ENCODE measurements around the gene RGS7. TPM values are rescaled to one million over a fixed set of nuclear protein-coding genes. Genes with fewer than 3 reads are reported as not detected.
"Not testable (repeated sequence)": the region's sequence is repeated elsewhere in the genome, so short reads cannot be mapped to it uniquely, and the experiment has no call there.

The RGS7 gene
- polyA plus RNA-seq, 1 donor (not counting 4 experiments of a cell fraction or from before 2014, with no cell fraction given) = not detected

DNA sequence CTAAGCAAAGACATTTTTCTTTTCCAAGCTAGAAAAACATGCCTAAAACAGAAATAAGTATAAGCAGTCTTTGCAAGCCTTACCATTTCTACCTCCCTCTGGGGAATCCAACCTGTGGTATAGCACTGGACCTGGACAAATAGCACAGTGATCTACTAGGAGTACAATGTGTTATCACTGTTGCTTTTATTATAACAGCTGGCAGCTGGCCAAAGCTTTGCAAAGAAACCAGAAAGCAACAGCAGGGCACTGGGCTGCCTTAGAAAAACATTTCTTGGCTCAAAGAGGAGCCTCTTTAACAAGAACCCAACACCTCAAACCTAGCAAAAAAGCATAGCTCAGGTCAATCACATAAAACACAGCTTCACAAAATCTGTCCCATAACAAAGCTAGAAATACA lies 450.5 kb downstream of the RGS7 start:
- H3K36me3 ChIP-seq (ENCODE audit: control insufficient read depth in 2 of 2, extremely low read depth in 1 of 2, insufficient read depth in 2 of 2, low read length in 2 of 2) = no peaks in the 10 kb centered on the region
- no peaks in the 10 kb centered on the region for H3K79me2 ChIP-seq (ENCODE audit: control insufficient read depth, insufficient read depth, low read length)
- no peak overlapping the region for H3K4me2 ChIP-seq (ENCODE audit: control insufficient read depth, extremely low read depth, insufficient read depth, low read depth, low read length)
- no peaks in the 10 kb centered on the region for H4K20me1 ChIP-seq (ENCODE audit: control insufficient read depth, extremely low read depth, insufficient read depth, low read length)
- TF ChIP-seq, protein P1, sequence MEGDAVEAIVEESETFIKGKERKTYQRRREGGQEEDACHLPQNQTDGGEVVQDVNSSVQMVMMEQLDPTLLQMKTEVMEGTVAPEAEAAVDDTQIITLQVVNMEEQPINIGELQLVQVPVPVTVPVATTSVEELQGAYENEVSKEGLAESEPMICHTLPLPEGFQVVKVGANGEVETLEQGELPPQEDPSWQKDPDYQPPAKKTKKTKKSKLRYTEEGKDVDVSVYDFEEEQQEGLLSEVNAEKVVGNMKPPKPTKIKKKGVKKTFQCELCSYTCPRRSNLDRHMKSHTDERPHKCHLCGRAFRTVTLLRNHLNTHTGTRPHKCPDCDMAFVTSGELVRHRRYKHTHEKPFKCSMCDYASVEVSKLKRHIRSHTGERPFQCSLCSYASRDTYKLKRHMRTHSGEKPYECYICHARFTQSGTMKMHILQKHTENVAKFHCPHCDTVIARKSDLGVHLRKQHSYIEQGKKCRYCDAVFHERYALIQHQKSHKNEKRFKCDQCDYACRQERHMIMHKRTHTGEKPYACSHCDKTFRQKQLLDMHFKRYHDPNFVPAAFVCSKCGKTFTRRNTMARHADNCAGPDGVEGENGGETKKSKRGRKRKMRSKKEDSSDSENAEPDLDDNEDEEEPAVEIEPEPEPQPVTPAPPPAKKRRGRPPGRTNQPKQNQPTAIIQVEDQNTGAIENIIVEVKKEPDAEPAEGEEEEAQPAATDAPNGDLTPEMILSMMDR (optimal IDR thresholded peaks at IDR 0.05 in 1 of 3, IDR thresholded peaks at IDR 0.05 in 1 of 3, conservative IDR thresholded peaks at IDR 0.05 in 1 of 3; ENCODE audit: extremely low read depth in 1 of 3, insufficient read depth in 2 of 3, low read length in 3 of 3) = no peak
- TF ChIP-seq EZH2 (IDR thresholded peaks at IDR 0.05; ENCODE audit: low read length) = no peak
- FAIRE-seq (no peak), DNase-seq (ENCODE audit: low read depth, low spot score) (no peak)
- H3K4me3 ChIP-seq (ENCODE audit: control insufficient read depth in 2 of 3, extremely low read depth in 1 of 3, insufficient read depth in 2 of 3, low read depth in 1 of 3, low read length in 3 of 3) = no peak overlapping the region
- no peak overlapping the region for H2AFZ ChIP-seq (ENCODE audit: control insufficient read depth, low read length)
- no peak overlapping the region for H3K9ac ChIP-seq (ENCODE audit: control insufficient read depth, extremely low read depth, insufficient read depth, low read length)
- dilution Hi-C loops (cut with MboI; ENCODE audit: extremely low pct_ligation_motif_present, low sequenced_read_pairs) = no loop called here
- H3K9me1 ChIP-seq (ENCODE audit: control insufficient read depth, extremely low read depth, insufficient read depth, low read length) = no peaks in the 10 kb centered on the region
- no peaks in the 10 kb centered on the region for H3K9me3 ChIP-seq (ENCODE audit: control insufficient read depth, low read depth, low read length)
- no peaks in the 10 kb centered on the region for H3K4me1 ChIP-seq (ENCODE audit: control insufficient read depth, extremely low read depth, insufficient read depth, low read length)
- H3K27me3 ChIP-seq (ENCODE audit: control insufficient read depth, extremely low read depth, insufficient read depth, low read length) = no peaks in the 10 kb centered on the region
- H3K27ac ChIP-seq (ENCODE audit: control insufficient read depth, insufficient read depth, low read length) = no peak overlapping the region

DNA sequence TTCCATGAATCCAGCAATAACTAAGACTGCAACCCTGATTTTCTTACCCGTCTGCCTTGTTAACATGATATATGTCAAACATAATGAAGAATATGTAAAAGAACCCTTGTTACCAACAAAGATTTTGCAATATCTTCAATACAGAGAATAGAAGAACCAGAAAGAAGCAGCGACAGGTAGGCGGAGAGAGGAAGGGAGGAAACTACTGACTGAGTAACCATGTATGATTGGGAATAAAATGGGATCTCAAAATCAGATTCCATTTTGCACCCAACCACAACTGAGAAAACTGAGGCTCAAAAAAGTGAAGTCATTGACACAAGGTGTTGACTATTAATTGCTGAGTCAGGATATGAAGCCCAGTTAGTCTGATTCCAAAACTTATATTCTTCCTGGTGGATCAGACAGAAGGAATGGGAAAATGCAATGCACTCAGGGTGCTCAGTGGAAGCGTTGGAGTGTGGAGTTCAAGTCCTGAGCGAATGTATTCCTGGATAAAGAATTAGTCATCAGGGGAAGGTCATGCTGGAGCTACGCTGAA lies 451.7 kb downstream of the RGS7 start:
- H3K4me3 ChIP-seq (ENCODE audit: control insufficient read depth in 2 of 3, extremely low read depth in 1 of 3, insufficient read depth in 2 of 3, low read depth in 1 of 3, low read length in 3 of 3) = no peak overlapping the region
- dilution Hi-C loops (cut with MboI; ENCODE audit: extremely low pct_ligation_motif_present, low sequenced_read_pairs) = no loop called here
- H3K36me3 ChIP-seq (ENCODE audit: control insufficient read depth in 2 of 2, extremely low read depth in 1 of 2, insufficient read depth in 2 of 2, low read length in 2 of 2) = no peaks in the 10 kb centered on the region
- TF ChIP-seq EZH2 (IDR thresholded peaks at IDR 0.05; ENCODE audit: low read length) = no peak
- TF ChIP-seq, protein P1 (optimal IDR thresholded peaks at IDR 0.05 in 1 of 3, IDR thresholded peaks at IDR 0.05 in 1 of 3, conservative IDR thresholded peaks at IDR 0.05 in 1 of 3; ENCODE audit: extremely low read depth in 1 of 3, insufficient read depth in 2 of 3, low read length in 3 of 3) = no peak
- H3K4me1 ChIP-seq (ENCODE audit: control insufficient read depth, extremely low read depth, insufficient read depth, low read length) = no peaks in the 10 kb centered on the region
- H4K20me1 ChIP-seq (ENCODE audit: control insufficient read depth, extremely low read depth, insufficient read depth, low read length) = no peaks in the 10 kb centered on the region
- H3K27me3 ChIP-seq (ENCODE audit: control insufficient read depth, extremely low read depth, insufficient read depth, low read length) = no peaks in the 10 kb centered on the region
- no peak overlapping the region for H3K27ac ChIP-seq (ENCODE audit: control insufficient read depth, insufficient read depth, low read length)
- no peak for DNase-seq (ENCODE audit: low read depth, low spot score)
- no peaks in the 10 kb centered on the region for H3K79me2 ChIP-seq (ENCODE audit: control insufficient read depth, insufficient read depth, low read length)
- no peak overlapping the region for H3K4me2 ChIP-seq (ENCODE audit: control insufficient read depth, extremely low read depth, insufficient read depth, low read depth, low read length)
- H3K9ac ChIP-seq (ENCODE audit: control insufficient read depth, extremely low read depth, insufficient read depth, low read length) = no peak overlapping the region
- no peaks in the 10 kb centered on the region for H3K9me3 ChIP-seq (ENCODE audit: control insufficient read depth, low read depth, low read length)
- no peak overlapping the region for H2AFZ ChIP-seq (ENCODE audit: control insufficient read depth, low read length)
- no peaks in the 10 kb centered on the region for H3K9me1 ChIP-seq (ENCODE audit: control insufficient read depth, extremely low read depth, insufficient read depth, low read length)
- FAIRE-seq = no peak

DNA sequence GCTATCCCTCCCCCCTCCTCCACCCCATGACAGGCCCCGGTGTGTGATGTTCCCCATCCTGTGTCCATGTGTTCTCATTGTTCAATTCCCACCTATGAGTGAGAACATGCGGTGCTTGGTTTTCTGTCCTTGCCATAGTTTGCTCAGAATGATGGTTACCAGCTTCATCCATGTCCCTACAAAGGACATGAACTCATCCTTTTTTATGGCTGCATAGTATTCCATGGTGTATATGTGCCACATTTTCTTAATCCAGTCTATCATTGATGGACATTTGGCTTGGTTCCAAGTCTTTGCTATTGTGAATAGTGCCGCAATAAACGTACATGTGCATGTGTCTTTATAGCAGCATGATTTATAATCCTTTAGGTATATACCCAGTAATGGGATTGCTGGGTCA lies 461.6 kb downstream of the RGS7 start:
- dilution Hi-C loops (cut with MboI; ENCODE audit: extremely low pct_ligation_motif_present, low sequenced_read_pairs); FAIRE-seq; H4K20me1 ChIP-seq (ENCODE audit: control insufficient read depth, extremely low read depth, insufficient read depth, low read length); DNase-seq (ENCODE audit: low read depth, low spot score); H3K4me2 ChIP-seq (ENCODE audit: control insufficient read depth, extremely low read depth, insufficient read depth, low read depth, low read length); H3K9ac ChIP-seq (ENCODE audit: control insufficient read depth, extremely low read depth, insufficient read depth, low read length); H3K79me2 ChIP-seq (ENCODE audit: control insufficient read depth, insufficient read depth, low read length); H3K27ac ChIP-seq (ENCODE audit: control insufficient read depth, insufficient read depth, low read length); H3K27me3 ChIP-seq (ENCODE audit: control insufficient read depth, extremely low read depth, insufficient read depth, low read length); H3K36me3 ChIP-seq (ENCODE audit: control insufficient read depth in 2 of 2, extremely low read depth in 1 of 2, insufficient read depth in 2 of 2, low read length in 2 of 2); H2AFZ ChIP-seq (ENCODE audit: control insufficient read depth, low read length); H3K4me1 ChIP-seq (ENCODE audit: control insufficient read depth, extremely low read depth, insufficient read depth, low read length); H3K9me1 ChIP-seq (ENCODE audit: control insufficient read depth, extremely low read depth, insufficient read depth, low read length); H3K9me3 ChIP-seq (ENCODE audit: control insufficient read depth, low read depth, low read length); H3K4me3 ChIP-seq (ENCODE audit: control insufficient read depth in 2 of 3, extremely low read depth in 1 of 3, insufficient read depth in 2 of 3, low read depth in 1 of 3, low read length in 3 of 3): not testable (repeated sequence)

Data from keratinocyte (primary cell).